Neuronal stem cell (in vitro differentiated cells): ENCODE data around the gene MEIS2.

Source experiments
- DNase-seq: peaks from one replicate; pipeline ENCODE4 v3.0.0-alpha.2; 2013; ENCODE audit warnings: low spot score
- H2AFZ ChIP-seq: one replicate; pipeline ENCODE4 v1.6.1; 2013; ENCODE audit warnings: mild to moderate bottlenecking, low read length, inconsistent platforms
- H2AK5ac ChIP-seq: 2 replicates; pipeline ENCODE4 v1.6.1; 2013; ENCODE audit warnings: low read depth, mild to moderate bottlenecking, inconsistent platforms, low read length, moderate library complexity, mixed read lengths
- H2BK120ac ChIP-seq: 2 replicates; pipeline ENCODE4 v1.6.1; 2013; ENCODE audit warnings: low read depth, mild to moderate bottlenecking, inconsistent platforms, low read length, moderate library complexity, mixed read lengths
- H2BK12ac ChIP-seq: one replicate; pipeline ENCODE4 v1.6.1; 2013; ENCODE audit warnings: low read length, inconsistent platforms
- H2BK15ac ChIP-seq: 2 replicates; pipeline ENCODE4 v1.6.1; 2013; ENCODE audit warnings: mild to moderate bottlenecking, low read length, inconsistent platforms, mixed read lengths
- H2BK5ac ChIP-seq: one replicate; pipeline ENCODE4 v1.6.1; 2013; ENCODE audit warnings: inconsistent platforms, mild to moderate bottlenecking, low read length, moderate library complexity
- H3K14ac ChIP-seq: one replicate; pipeline ENCODE4 v1.6.1; 2013; ENCODE audit warnings: low read length, inconsistent platforms
- H3K18ac ChIP-seq: 2 replicates; pipeline ENCODE4 v1.6.1; 2013; ENCODE audit warnings: low read length, inconsistent platforms
- H3K23ac ChIP-seq: 2 replicates; pipeline ENCODE4 v1.6.1; 2013; ENCODE audit warnings: low read depth, mild to moderate bottlenecking, mixed read lengths, low read length, inconsistent platforms; ENCODE audit not compliant: poor library complexity
- H3K27ac ChIP-seq: replicated peaks from 3 replicates; pipeline ENCODE4 v1.5.1; 2013; ENCODE audit warnings: low read length, inconsistent platforms
- H3K27me3 ChIP-seq, 3 experiments: 2 replicates each; pipeline ENCODE4 v1.6.1; 2013; ENCODE audit warnings: low read length in 3 of 3, mild to moderate bottlenecking in 2 of 3, inconsistent platforms in 1 of 3, low read depth in 1 of 3, mixed read lengths in 1 of 3, moderate library complexity in 1 of 3; ENCODE audit not compliant: control insufficient read depth in 3 of 3, insufficient read depth in 3 of 3
- H3K36me3 ChIP-seq, 2 donors: replicated peaks in 1 of 2; 2 replicates each; pipeline ENCODE4 v1.6.1; 2013; ENCODE audit warnings: low read length in 2 of 2; ENCODE audit not compliant: control insufficient read depth in 2 of 2, insufficient read depth in 2 of 2
- H3K4ac ChIP-seq: 2 replicates; pipeline ENCODE4 v1.6.1; 2013; ENCODE audit warnings: inconsistent platforms, mild to moderate bottlenecking, low read length, moderate library complexity
- H3K4me1 ChIP-seq, 2 donors: 1 replicate in 1 of 2; 2 replicates in 1 of 2; pipeline ENCODE4 v1.6.1; 2013; ENCODE audit warnings: low read length in 2 of 2, low read depth in 1 of 2; ENCODE audit not compliant: control insufficient read depth in 2 of 2, insufficient read depth in 1 of 2
- H3K4me2 ChIP-seq: one replicate; pipeline ENCODE4 v1.6.1; 2013; ENCODE audit warnings: mild to moderate bottlenecking, low read length, inconsistent platforms; ENCODE audit not compliant: insufficient read depth, poor library complexity, severe bottlenecking
- H3K4me3 ChIP-seq, 2 donors: 2 replicates each; pipeline ENCODE4 v1.5.1; 2013; ENCODE audit warnings: low read length in 2 of 2, mild to moderate bottlenecking in 2 of 2, inconsistent platforms in 1 of 2, moderate library complexity in 1 of 2
- H3K79me1 ChIP-seq: one replicate; pipeline ENCODE4 v1.6.1; 2013; ENCODE audit warnings: low read depth, mild to moderate bottlenecking, inconsistent platforms, low read length, moderate library complexity
- H3K9ac ChIP-seq: one replicate; pipeline ENCODE4 v1.6.1; 2013; ENCODE audit warnings: mild to moderate bottlenecking, low read depth, low read length, inconsistent platforms; ENCODE audit not compliant: poor library complexity
- H3K9me3 ChIP-seq, 2 donors: replicated peaks in 1 of 2; 2 replicates each; pipeline versions ENCODE3 to v1.6.1; 2013; ENCODE audit warnings: low read length in 2 of 2, mild to moderate bottlenecking in 2 of 2, inconsistent platforms in 1 of 2, low read depth in 1 of 2, mixed read lengths in 1 of 2, moderate library complexity in 1 of 2; ENCODE audit not compliant: control insufficient read depth in 2 of 2, insufficient read depth in 1 of 2
- H4K8ac ChIP-seq: one replicate; pipeline ENCODE4 v1.6.1; 2013; ENCODE audit warnings: low read depth, mild to moderate bottlenecking, inconsistent platforms, low read length, moderate library complexity
- H4K91ac ChIP-seq: one replicate; pipeline ENCODE4 v1.6.1; 2013; ENCODE audit warnings: low read length, low read depth, mild to moderate bottlenecking, inconsistent platforms; ENCODE audit not compliant: poor library complexity
- WGBS, 2 donors: extraction: QIAGEN DNeasy Blood & Tissue Kit; methylation state at CpG; one replicate each; pipeline ENCODE4 v1.1.7; 2013; ENCODE audit warnings: missing lambda C conversion rate in 2 of 2, mixed read lengths in 1 of 2; ENCODE audit not compliant: insufficient read length in 2 of 2, insufficient replicate concordance in 1 of 2; ENCODE audit errors: extremely low coverage in 2 of 2; 5-methylcytosine and 5-hydroxymethylcytosine counted together

Gene MEIS2

DNA sequence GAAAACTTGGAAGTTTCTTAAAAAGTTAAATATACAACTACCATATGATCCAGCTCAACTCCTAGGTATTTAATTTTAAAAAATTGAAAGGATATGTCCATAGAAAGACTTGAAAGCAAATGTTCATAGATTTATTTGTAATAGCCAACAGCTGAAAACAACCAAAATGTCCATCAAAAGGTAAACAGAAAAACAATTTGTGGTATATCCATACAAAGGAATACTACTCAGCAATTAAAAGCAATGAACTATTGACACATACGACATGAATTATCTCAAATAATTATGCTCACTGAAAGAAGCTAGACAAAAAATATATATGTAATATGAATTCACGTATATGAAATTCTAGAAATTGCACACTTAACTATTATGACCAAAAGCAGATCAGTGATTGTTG, 249.5 kb downstream of the MEIS2 start:
- no peak overlapping the region for H2AK5ac ChIP-seq
- no peaks in the 10 kb centered on the region for H3K4me1 ChIP-seq
- no peak overlapping the region for H4K8ac ChIP-seq
- no peak overlapping the region for H3K23ac ChIP-seq
- H2BK120ac ChIP-seq = no peak overlapping the region
- H3K4ac ChIP-seq = no peak overlapping the region
- WGBS, 2 donors = no CpG with 5 or more reads among the region's 2 CpGs
- no peak overlapping the region for H3K9ac ChIP-seq
- no peak overlapping the region for H2AFZ ChIP-seq
- no peak overlapping the region for H4K91ac ChIP-seq
- no peaks in the 10 kb centered on the region for H3K9me3 ChIP-seq
- DNase-seq = no peak
- H2BK15ac ChIP-seq = no peak overlapping the region
- H3K79me1 ChIP-seq = no peaks in the 10 kb centered on the region
- no peaks in the 10 kb centered on the region for H3K27me3 ChIP-seq
- no peak overlapping the region for H3K4me3 ChIP-seq
- no peak overlapping the region for H2BK12ac ChIP-seq
- H3K4me2 ChIP-seq = no peak overlapping the region
- no peaks in the 10 kb centered on the region for H3K36me3 ChIP-seq
- no peak overlapping the region for H3K27ac ChIP-seq
- H2BK5ac ChIP-seq = no peak overlapping the region
- no peak overlapping the region for H3K18ac ChIP-seq
- no peak overlapping the region for H3K14ac ChIP-seq

DNA sequence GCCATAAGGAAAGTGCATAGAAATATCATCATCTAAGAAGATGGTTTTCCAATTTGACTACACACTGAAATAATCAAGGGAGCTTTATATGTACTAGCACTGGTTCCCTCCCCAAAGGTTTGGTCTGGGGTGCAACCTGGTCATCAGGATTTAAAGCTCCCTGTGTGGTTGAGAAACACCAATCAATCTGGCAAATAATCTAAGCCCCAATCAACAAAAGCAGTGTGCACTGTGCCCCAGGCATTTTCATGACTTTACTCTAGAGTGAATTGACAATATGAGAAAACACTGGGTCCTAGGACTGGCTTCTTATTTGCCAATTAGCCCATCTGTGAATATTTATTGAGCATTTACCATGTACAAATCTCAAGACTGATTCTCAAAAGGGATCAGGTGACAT, 255.1 kb downstream of the MEIS2 start:
- H2BK5ac ChIP-seq = no peak overlapping the region
- no peak overlapping the region for H4K8ac ChIP-seq
- H4K91ac ChIP-seq = no peak overlapping the region
- no peak overlapping the region for H3K18ac ChIP-seq
- H2AFZ ChIP-seq = no peak overlapping the region
- H3K9me3 ChIP-seq = no peaks in the 10 kb centered on the region
- no peak overlapping the region for H3K4ac ChIP-seq
- no peak overlapping the region for H3K4me2 ChIP-seq
- no peak overlapping the region for H2BK12ac ChIP-seq
- no peak overlapping the region for H2AK5ac ChIP-seq
- H3K36me3 ChIP-seq = no peaks in the 10 kb centered on the region
- no peak overlapping the region for H2BK120ac ChIP-seq
- H3K27ac ChIP-seq = no peak overlapping the region
- no peaks in the 10 kb centered on the region for H3K27me3 ChIP-seq
- H3K4me1 ChIP-seq = no peaks in the 10 kb centered on the region
- no peaks in the 10 kb centered on the region for H3K79me1 ChIP-seq
- no peak overlapping the region for H3K23ac ChIP-seq
- no peak overlapping the region for H2BK15ac ChIP-seq
- H3K9ac ChIP-seq = no peak overlapping the region
- no peak overlapping the region for H3K14ac ChIP-seq
- H3K4me3 ChIP-seq = no peak overlapping the region
- no peak for DNase-seq

DNA sequence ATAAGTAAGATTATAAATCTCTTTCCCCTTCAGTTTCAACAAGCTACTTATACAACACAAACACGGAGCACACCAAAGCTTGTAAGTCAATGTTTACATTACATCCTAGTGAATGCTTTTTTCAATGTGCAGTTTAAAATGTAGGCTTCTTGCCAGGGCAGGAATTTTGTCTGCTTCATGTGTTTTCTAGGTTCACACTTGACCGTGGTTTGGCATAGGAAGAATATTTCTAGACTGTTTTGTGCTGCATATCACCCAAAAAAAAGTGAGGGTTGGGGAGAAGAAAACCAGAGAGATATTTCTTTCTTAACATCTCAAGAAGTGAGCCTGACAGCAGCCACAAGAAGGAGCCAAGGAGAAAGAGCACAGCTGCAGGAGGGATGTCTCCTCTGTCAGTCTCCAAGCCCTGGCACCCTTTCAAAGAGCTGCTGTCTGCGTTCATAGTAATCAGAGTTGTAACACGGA, 255.8 kb downstream of the MEIS2 start:
- no peak overlapping the region for H2BK15ac ChIP-seq
- H4K91ac ChIP-seq = no peak overlapping the region
- no peaks in the 10 kb centered on the region for H3K36me3 ChIP-seq
- no peaks in the 10 kb centered on the region for H3K4me1 ChIP-seq
- no peak for DNase-seq
- H3K9ac ChIP-seq = no peak overlapping the region
- WGBS, 2 donors = no CpG with 5 or more reads among the region's 4 CpGs
- H2BK12ac ChIP-seq = no peak overlapping the region
- no peak overlapping the region for H3K27ac ChIP-seq
- H3K27me3 ChIP-seq = no peaks in the 10 kb centered on the region
- H3K18ac ChIP-seq = no peak overlapping the region
- no peak overlapping the region for H2BK120ac ChIP-seq
- no peak overlapping the region for H4K8ac ChIP-seq
- H2AK5ac ChIP-seq = no peak overlapping the region
- no peak overlapping the region for H3K4me2 ChIP-seq
- H3K4me3 ChIP-seq = no peak overlapping the region
- no peak overlapping the region for H3K14ac ChIP-seq
- no peak overlapping the region for H2AFZ ChIP-seq
- no peaks in the 10 kb centered on the region for H3K79me1 ChIP-seq
- no peak overlapping the region for H3K23ac ChIP-seq
- H3K4ac ChIP-seq = no peak overlapping the region
- H3K9me3 ChIP-seq = no peaks in the 10 kb centered on the region
- no peak overlapping the region for H2BK5ac ChIP-seq

DNA sequence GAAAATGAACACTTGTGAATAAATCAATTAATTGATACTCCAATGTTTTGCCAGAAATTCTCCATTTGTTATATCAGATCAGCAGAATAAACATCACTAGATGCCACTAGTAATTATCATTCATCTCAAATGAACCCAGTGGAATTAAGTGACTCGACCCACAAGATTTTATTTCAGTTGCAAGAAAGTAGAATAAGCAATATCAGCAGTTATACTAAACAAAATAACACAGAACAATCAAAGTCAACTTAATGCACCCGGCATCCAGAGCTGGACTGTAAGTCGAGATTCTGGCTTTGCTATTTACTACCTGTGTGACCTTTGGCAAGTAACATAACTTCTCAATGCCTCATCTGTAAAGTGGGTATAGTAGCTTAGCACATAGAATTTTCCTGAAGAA, 256.5 kb downstream of the MEIS2 start:
- no peak overlapping the region for H3K4ac ChIP-seq
- H3K27ac ChIP-seq = no peak overlapping the region
- no peak overlapping the region for H3K4me2 ChIP-seq
- H2BK5ac ChIP-seq = no peak overlapping the region
- H2AK5ac ChIP-seq = no peak overlapping the region
- DNase-seq = no peak
- no peaks in the 10 kb centered on the region for H3K36me3 ChIP-seq
- no peak overlapping the region for H4K91ac ChIP-seq
- H3K4me3 ChIP-seq = no peak overlapping the region
- no peak overlapping the region for H2BK15ac ChIP-seq
- no peaks in the 10 kb centered on the region for H3K9me3 ChIP-seq
- WGBS, 2 donors = no CpG with 5 or more reads among the region's 3 CpGs
- H3K79me1 ChIP-seq = no peaks in the 10 kb centered on the region
- no peaks in the 10 kb centered on the region for H3K4me1 ChIP-seq
- H3K23ac ChIP-seq = no peak overlapping the region
- H3K18ac ChIP-seq = no peak overlapping the region
- H3K9ac ChIP-seq = no peak overlapping the region
- H4K8ac ChIP-seq = no peak overlapping the region
- no peak overlapping the region for H2BK120ac ChIP-seq
- no peak overlapping the region for H2AFZ ChIP-seq
- H3K14ac ChIP-seq = no peak overlapping the region
- H2BK12ac ChIP-seq = no peak overlapping the region
- H3K27me3 ChIP-seq = no peaks in the 10 kb centered on the region
